IgD-negative memory B cell (primary cell): Measurements from ENCODE around the gene TNFSF18. TPM values are rescaled to one million over a fixed set of nuclear protein-coding genes. Genes with fewer than 3 reads are reported as not detected.
"Not testable (repeated sequence)": the region's sequence is repeated elsewhere in the genome, so short reads cannot be mapped to it uniquely, and the experiment has no call there.

ENCODE experiments used
- H3K27ac Mint-ChIP-seq, 3 donors: one replicate each; pipeline ENCODE4 v1.8.0; 2020 to 2022; ENCODE audit warnings: mild to moderate bottlenecking in 3 of 3, mixed read lengths in 3 of 3, moderate library complexity in 1 of 3
- H3K27me3 Mint-ChIP-seq: one replicate; pipeline ENCODE4 v1.8.0; 2021; ENCODE audit warnings: mixed read lengths
- H3K36me3 Mint-ChIP-seq: one replicate; pipeline ENCODE4 v1.8.0; 2020; ENCODE audit warnings: mild to moderate bottlenecking, mixed read lengths
- H3K4me1 Mint-ChIP-seq, 3 donors: one replicate each; pipeline ENCODE4 v1.8.0; 2020 to 2022; ENCODE audit warnings: mixed read lengths in 3 of 3, mild to moderate bottlenecking in 1 of 3
- H3K4me3 Mint-ChIP-seq, 4 donors: one replicate each; pipeline ENCODE4 v1.8.0; 2020 to 2022; ENCODE audit warnings: mild to moderate bottlenecking in 4 of 4, mixed read lengths in 4 of 4, moderate library complexity in 3 of 4
- H3K9me3 Mint-ChIP-seq, 3 donors: one replicate each; pipeline ENCODE4 v1.8.0; 2020 to 2021; ENCODE audit warnings: mixed read lengths in 3 of 3, mild to moderate bottlenecking in 1 of 3
- polyA plus RNA-seq: library from polyadenylated mRNA; unstranded; fragments of 300-500 nt; fragmentation: Illumina TruSeq; gene quantifications from one replicate; pipeline ENCODE4 v1.2.3, GENCODE V29; 2021

TNFSF18 gene
- polyA plus RNA-seq = not detected

GRCh38 chr1:173050865-173051264 is at the start of gene TNFSF18:
TSS of gene TNFSF18 (minus strand) at chr1:173050941. CDS start at chr1:173050896, 45 bp downstream.
- Mint-ChIP-seq H3K9me3 (no peaks in the 10 kb centered on the region), H3K4me3 (peak within 1 kb of the TSS in 1 of 4 donors; percentile 35), H3K36me3 (no peaks in the 10 kb centered on the region), H3K4me1 (peaks cover 13 to 21% (median 14%) of the 10 kb centered on the region in 3 donors), H3K27ac (peak within 1 kb of the TSS in 1 of 3 donors; percentile 14), H3K27me3 (no peaks in the 10 kb centered on the region)

GRCh38 chr1:173099166-173099565 is 48.4 kb upstream of the TNFSF18 start:
- H3K4me1 Mint-ChIP-seq = peaks cover 0 to 1% (median 0%) of the 10 kb centered on the region in 3 donors
- H3K9me3 Mint-ChIP-seq = peaks cover 2 to 11% (median 3%) of the 10 kb centered on the region in 3 donors

GRCh38 chr1:173098117-173098516 is 47.4 kb upstream of the TNFSF18 start:
- H3K27ac Mint-ChIP-seq = no peak overlapping the region
- no peaks in the 10 kb centered on the region for H3K27me3 Mint-ChIP-seq
- no peak overlapping the region for H3K4me3 Mint-ChIP-seq
- H3K36me3 Mint-ChIP-seq = peaks cover 4% of the 10 kb centered on the region
- peaks cover 2 to 4% (median 3%) of the 10 kb centered on the region in 3 donors for H3K9me3 Mint-ChIP-seq
- H3K4me1 Mint-ChIP-seq = peaks cover 0 to 1% (median 0%) of the 10 kb centered on the region in 3 donors

More at GRCh38 chr1:173099166-173099565, 48.4 kb upstream of the TNFSF18 start:
- H3K27me3 Mint-ChIP-seq = no peaks in the 10 kb centered on the region
- H3K27ac Mint-ChIP-seq = no peak overlapping the region
- no peak overlapping the region for H3K4me3 Mint-ChIP-seq
- peaks cover 4% of the 10 kb centered on the region for H3K36me3 Mint-ChIP-seq

- Mint-ChIP-seq H3K27ac (no peak overlapping the region), H3K4me3 (no peak overlapping the region), H3K27me3 (no peaks in the 10 kb centered on the region)
These were observed 46.3 kb upstream of the TNFSF18 start for GRCh38 chr1:173097001-173097400.

GRCh38 chr1:173095632-173096031 is 44.9 kb upstream of the TNFSF18 start:
- Mint-ChIP-seq H3K4me1 (peaks cover 0 to 1% (median 0%) of the 10 kb centered on the region in 3 donors), H3K27ac (peak overlapping the region in 1 of 3 donors; percentile 71), H3K36me3 (no peaks in the 10 kb centered on the region), H3K27me3 (peaks cover 2% of the 10 kb centered on the region), H3K4me3 (no peak overlapping the region), H3K9me3 (peaks cover 0 to 1% (median 0%) of the 10 kb centered on the region in 3 donors)

More at GRCh38 chr1:173097001-173097400, 46.3 kb upstream of the TNFSF18 start:
- Mint-ChIP-seq H3K9me3 (peaks cover 0 to 2% (median 0%) of the 10 kb centered on the region in 3 donors), H3K4me1 (peaks cover 0 to 1% (median 0%) of the 10 kb centered on the region in 3 donors), H3K36me3 (peaks cover 4% of the 10 kb centered on the region)

DNA sequence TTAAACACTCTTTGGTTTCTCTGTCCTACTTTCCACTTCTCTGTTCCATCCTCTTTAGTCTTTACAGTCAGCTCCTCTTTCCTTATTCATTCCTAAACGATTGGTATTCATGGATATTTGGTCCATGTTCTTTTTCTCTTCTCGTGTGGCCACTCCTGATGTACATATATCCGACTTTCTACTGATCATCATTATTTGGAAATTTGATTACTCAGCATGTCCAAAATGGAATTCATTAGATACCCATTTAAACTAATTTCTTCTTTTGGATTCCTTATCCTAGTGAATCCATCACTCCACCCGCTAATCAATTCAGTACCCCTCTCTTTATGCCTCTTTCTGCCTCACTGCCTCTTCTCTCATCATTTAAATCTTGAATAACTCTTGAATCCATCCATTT is 43.8 kb upstream of the TNFSF18 start:
- Mint-ChIP-seq H3K4me1 (peaks cover 0 to 1% (median 0%) of the 10 kb centered on the region in 3 donors), H3K9me3 (peaks cover 0 to 2% (median 1%) of the 10 kb centered on the region in 3 donors), H3K27me3 (peaks cover 2% of the 10 kb centered on the region), H3K4me3 (no peak overlapping the region), H3K36me3 (no peaks in the 10 kb centered on the region), H3K27ac (peak overlapping the region in 1 of 3 donors; percentile 6)

GRCh38 chr1:173093691-173094445 is 43.1 kb upstream of the TNFSF18 start:
- Mint-ChIP-seq H3K27ac (no peak overlapping the region), H3K4me3 (no peak overlapping the region), H3K27me3 (peaks cover 2% of the 10 kb centered on the region), H3K4me1 (peaks cover 0 to 1% (median 0%) of the 10 kb centered on the region in 3 donors), H3K36me3 (no peaks in the 10 kb centered on the region), H3K9me3 (peaks cover 0 to 3% (median 1%) of the 10 kb centered on the region in 3 donors)

GRCh38 chr1:173084292-173084691 is 33.6 kb upstream of the TNFSF18 start:
- H3K36me3 Mint-ChIP-seq = no peaks in the 10 kb centered on the region
- peaks cover 6% of the 10 kb centered on the region for H3K27me3 Mint-ChIP-seq
- no peaks in the 10 kb centered on the region for H3K4me1 Mint-ChIP-seq
- H3K4me3 Mint-ChIP-seq = no peak overlapping the region
- H3K27ac Mint-ChIP-seq = no peak overlapping the region
- H3K9me3 Mint-ChIP-seq = peaks cover 0 to 4% (median 4%) of the 10 kb centered on the region in 3 donors

DNA sequence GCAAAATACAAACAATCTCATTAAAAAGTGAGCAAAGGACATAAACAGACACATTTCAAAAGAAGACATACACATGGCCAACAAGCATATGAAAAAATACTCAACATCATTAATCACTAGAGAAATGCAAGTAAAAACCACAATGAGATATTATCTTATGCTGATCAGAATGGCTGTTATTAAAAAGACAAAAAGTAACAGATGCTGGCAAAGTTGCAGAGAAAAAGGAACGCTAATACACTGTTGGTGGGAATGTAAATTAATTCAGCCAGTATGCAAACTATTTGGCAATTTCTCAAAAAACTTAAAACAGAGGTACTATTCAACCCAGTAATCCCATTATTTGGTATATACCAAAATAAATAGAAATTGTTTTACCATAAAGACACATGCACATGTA is 32.2 kb upstream of the TNFSF18 start:
- Mint-ChIP-seq H3K4me3 (no peak overlapping the region), H3K27me3 (peaks cover 6% of the 10 kb centered on the region), H3K4me1 (no peaks in the 10 kb centered on the region), H3K9me3 (peaks cover 0 to 4% (median 4%) of the 10 kb centered on the region in 3 donors), H3K36me3 (no peaks in the 10 kb centered on the region), H3K27ac (no peak overlapping the region)

- not testable (repeated sequence) for H3K4me1 Mint-ChIP-seq, H3K27ac Mint-ChIP-seq, H3K9me3 Mint-ChIP-seq, H3K27me3 Mint-ChIP-seq, H3K4me3 Mint-ChIP-seq, H3K36me3 Mint-ChIP-seq
These were observed 23.5 kb upstream of the TNFSF18 start for GRCh38 chr1:173074217-173074616.

DNA sequence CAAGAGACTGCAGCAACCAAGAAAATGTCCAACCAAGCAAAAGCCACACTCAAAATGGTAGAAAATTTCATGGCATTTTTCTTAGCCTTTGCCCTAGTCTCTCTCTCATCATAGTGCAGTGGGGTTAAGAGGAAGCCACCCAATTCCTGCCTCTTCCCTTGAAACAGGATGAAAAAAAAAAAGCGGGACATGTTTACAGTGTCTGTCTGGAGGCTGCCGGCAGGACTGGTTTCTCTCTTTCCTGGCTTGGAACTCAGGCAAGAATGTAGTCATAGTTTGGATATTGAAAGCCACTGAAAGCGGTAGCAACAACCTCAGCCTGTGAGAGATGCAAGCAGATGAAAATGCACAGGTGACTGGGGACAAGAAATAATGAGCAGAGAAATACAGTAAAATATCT is 13.3 kb upstream of the TNFSF18 start:
- Mint-ChIP-seq H3K27ac (no peak overlapping the region), H3K4me1 (peaks cover 2 to 7% (median 6%) of the 10 kb centered on the region in 3 donors), H3K9me3 (no peaks in the 10 kb centered on the region), H3K4me3 (no peak overlapping the region), H3K36me3 (peaks cover 2% of the 10 kb centered on the region), H3K27me3 (peaks cover 8% of the 10 kb centered on the region)

DNA sequence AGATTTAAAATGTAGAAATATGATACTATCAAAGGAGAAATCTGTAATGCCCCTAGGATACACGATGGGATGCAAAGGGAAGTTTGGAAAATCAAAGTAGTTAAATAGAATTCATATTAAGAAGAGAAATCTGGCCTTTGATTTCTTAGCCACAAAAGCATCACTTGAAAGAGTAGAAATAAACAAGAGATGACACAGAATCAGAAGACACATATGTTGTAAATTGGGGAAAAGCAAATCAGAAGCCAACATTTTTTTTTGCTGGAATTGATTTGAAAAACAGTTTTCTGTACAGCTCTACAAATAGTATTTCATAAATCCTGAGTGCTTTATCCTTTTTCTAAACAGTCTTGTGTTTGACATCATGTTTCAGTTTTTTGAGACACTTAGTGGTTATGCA is 12.4 kb upstream of the TNFSF18 start:
- Mint-ChIP-seq H3K9me3 (no peaks in the 10 kb centered on the region), H3K27me3 (peaks cover 8% of the 10 kb centered on the region), H3K36me3 (peaks cover 2% of the 10 kb centered on the region), H3K4me1 (peaks cover 2 to 7% (median 6%) of the 10 kb centered on the region in 3 donors), H3K4me3 (no peak overlapping the region), H3K27ac (no peak overlapping the region)

GRCh38 chr1:173062150-173062938 is 11.6 kb upstream of the TNFSF18 start:
- Mint-ChIP-seq H3K27ac (no peak overlapping the region), H3K36me3 (no peaks in the 10 kb centered on the region), H3K27me3 (peaks cover 8% of the 10 kb centered on the region), H3K4me3 (no peak overlapping the region), H3K9me3 (no peaks in the 10 kb centered on the region), H3K4me1 (peaks cover 6 to 13% (median 10%) of the 10 kb centered on the region in 3 donors)

GRCh38 chr1:173058556-173058955 is 7.8 kb upstream of the TNFSF18 start:
- Mint-ChIP-seq H3K27ac (no peak overlapping the region), H3K4me3 (no peak overlapping the region), H3K36me3 (no peaks in the 10 kb centered on the region), H3K27me3 (peaks cover 6% of the 10 kb centered on the region), H3K4me1 (peaks cover 4 to 6% (median 5%) of the 10 kb centered on the region in 3 donors), H3K9me3 (peaks cover 0 to 1% (median 0%) of the 10 kb centered on the region in 3 donors)

DNA sequence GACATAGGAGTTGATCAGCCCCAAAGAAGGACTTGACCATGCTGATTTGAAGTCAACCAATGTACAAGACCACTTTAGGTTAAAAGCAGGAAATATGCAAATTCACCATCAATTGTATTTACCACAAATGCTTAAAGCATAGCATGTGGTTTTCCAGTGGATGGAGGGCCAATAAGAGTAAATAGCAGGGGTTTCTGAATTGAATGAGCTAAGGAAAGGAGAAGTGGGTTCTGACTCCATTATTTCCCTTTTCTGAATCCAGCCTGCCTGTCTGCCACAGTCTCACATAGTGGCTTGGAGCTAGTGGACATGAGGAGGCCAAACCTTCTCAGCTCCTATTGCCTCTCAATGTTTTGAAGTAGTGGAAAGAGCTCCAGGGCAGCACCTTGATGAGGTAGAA is 7.2 kb upstream of the TNFSF18 start:
- H3K36me3 Mint-ChIP-seq = no peaks in the 10 kb centered on the region

More for the DNA sequence above, 7.2 kb upstream of the TNFSF18 start:
- Mint-ChIP-seq H3K9me3 (peaks cover 0 to 1% (median 0%) of the 10 kb centered on the region in 3 donors), H3K27ac (peak overlapping the region in 1 of 3 donors; percentile 39), H3K4me3 (no peak overlapping the region), H3K27me3 (peaks cover 5% of the 10 kb centered on the region), H3K4me1 (peaks cover 4 to 6% (median 5%) of the 10 kb centered on the region in 3 donors)
